Activated CD8-positive, alpha-beta memory T cell treated with anti-CD3 and anti-CD28 coated beads, Interleukin-2, amount 50 U/mL, for 48 hours (primary cell): ENCODE measurements around the gene TYRP1.

Experiments
- DNase-seq: peaks from one replicate; pipeline ENCODE4 v3.0.0-alpha.2; 2020

The TYRP1 gene

GRCh38 chr9:12737871-12738270 lies 44.7 kb downstream of the TYRP1 start:
- no peak for DNase-seq

DNA sequence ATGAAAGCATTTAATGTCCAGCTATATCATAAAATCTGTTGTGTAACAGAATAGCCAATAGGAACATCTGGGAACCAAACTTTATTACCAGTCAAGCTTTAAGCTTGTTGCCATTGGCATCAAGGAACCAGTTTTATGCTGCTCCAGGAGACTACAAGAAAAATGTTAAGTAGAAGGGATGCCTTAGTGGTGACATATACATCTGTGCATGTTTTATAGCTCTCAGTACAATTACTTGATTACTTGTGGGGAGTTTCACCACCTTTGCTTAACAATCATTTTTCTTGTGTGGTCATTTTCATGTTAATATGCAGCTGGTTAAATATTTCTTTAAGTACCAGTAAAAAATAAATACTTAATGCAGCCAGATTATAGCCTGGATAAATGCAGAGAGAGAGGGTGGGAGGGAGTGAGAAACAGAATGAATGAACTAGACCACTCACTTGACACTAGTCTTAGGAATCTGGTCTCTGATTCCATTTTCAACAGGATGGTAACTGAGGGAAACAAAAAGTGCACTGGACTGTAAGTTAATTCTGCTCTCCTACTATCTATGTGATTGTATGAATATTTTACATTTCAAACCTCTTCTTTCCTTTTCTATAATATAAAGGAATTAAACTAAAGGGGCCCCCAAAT lies 45.9 kb downstream of the TYRP1 start:
- DNase-seq: no peak

DNA sequence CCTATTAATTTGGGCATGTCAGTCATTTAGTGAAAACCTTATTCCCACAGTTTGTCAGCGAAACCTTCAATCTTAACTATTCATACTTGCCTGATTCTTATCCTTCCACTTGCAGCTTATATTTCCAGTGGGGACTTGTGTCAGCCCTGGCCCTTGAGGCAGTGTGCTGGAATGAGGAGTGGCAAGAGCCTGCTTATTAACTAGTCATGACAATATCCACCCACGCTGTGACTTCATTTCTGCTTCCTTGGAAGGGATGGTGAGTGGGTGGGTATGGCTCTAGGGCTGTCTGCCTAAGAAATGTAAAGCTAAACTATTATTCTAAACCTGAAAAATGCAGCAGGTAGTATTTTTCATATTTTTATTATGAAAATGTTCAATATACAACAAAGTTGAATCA lies 47.7 kb downstream of the TYRP1 start:
- no peak for DNase-seq

DNA sequence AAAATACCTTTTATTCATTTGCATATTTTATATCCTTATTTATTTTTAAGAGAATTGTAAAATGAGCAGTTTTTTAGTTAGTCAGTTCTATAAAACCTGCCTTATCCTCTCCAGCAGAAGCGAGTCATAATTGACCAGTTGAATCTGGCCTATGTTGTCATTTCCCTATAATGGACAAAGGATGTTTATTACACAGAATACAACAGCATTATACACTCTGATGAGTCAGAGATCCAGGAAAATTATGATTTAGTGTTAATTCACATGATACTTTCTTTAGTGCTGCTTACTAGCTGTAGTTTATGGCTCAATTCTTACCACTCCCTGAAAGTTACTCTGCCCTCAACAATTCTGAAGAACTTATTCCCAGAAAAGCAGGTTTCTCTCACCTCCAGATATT lies 54.8 kb downstream of the TYRP1 start:
- no peak for DNase-seq

GRCh38 chr9:12748954-12749353 lies 55.8 kb downstream of the TYRP1 start:
- DNase-seq: no peak

GRCh38 chr9:12753931-12754330 lies 60.7 kb downstream of the TYRP1 start:
- no peak for DNase-seq

DNA sequence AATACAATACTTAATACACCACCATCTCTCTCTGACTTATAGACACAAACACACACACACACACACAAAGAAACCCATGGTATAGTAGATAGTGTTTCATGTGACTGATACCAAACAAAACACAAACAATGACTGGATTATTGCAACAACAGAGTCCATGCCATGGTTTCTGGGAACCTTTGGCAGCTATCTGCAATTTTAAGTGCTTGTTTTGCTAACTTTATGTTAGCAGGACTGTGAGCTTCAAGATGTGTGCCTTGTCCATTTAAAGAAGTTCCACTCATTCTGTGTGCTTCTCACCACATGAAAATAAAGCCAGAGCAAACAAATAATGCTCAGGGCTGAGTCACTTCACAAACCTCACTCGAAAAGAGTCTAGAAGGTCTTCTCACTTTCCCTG lies 66.6 kb downstream of the TYRP1 start:
- DNase-seq: no peak
